22Rv1 (cell line): ENCODE results near the gene EGFR.

Experiments
- H3K27ac ChIP-seq: fragments of 450-650 bp; 2 replicates; pipeline ENCODE4 v1.5.1; 2017
- CTCF ChIP-seq: fragments of 450-650 bp; IDR thresholded peaks from 2 replicates; pipeline ENCODE4 v1.5.1; 2017; ENCODE audit warnings: mild to moderate bottlenecking
- ZFX ChIP-seq: fragments of 450-650 bp; IDR thresholded peaks from 2 replicates; pipeline ENCODE4 v1.6.1; 2017; ENCODE audit warnings: antibody characterized with exemption, borderline replicate concordance

Gene EGFR

GRCh38 chr7:55063633-55064032 lies 44.8 kb downstream of the EGFR start:
- TF ChIP-seq ZFX (no peak), CTCF (no peak)
- no peak overlapping the region for H3K27ac ChIP-seq

GRCh38 chr7:55065079-55065478 lies 46.3 kb downstream of the EGFR start:
- TF ChIP-seq CTCF (no peak), ZFX (no peak)
- H3K27ac ChIP-seq, result no peak overlapping the region

GRCh38 chr7:55065511-55066229 lies 46.9 kb downstream of the EGFR start:
- no peak overlapping the region for H3K27ac ChIP-seq
- TF ChIP-seq ZFX, result no peak
- no peak for TF ChIP-seq CTCF

- TF ChIP-seq ZFX (no peak), CTCF (no peak)
- no peak overlapping the region for H3K27ac ChIP-seq
Measured at GRCh38 chr7:55066524-55066923, 47.7 kb downstream of the EGFR start.

- TF ChIP-seq CTCF (no peak), ZFX (no peak)
- no peak overlapping the region for H3K27ac ChIP-seq
Measured at GRCh38 chr7:55066938-55067337, 48.1 kb downstream of the EGFR start.

GRCh38 chr7:55067748-55068147 lies 48.9 kb downstream of the EGFR start:
- TF ChIP-seq CTCF (no peak), ZFX (no peak)

GRCh38 chr7:55069271-55069792 lies 50.5 kb downstream of the EGFR start:
- no peak for TF ChIP-seq CTCF
- TF ChIP-seq ZFX, result no peak
- H3K27ac ChIP-seq, result no peak overlapping the region

More at GRCh38 chr7:55067748-55068147, 48.9 kb downstream of the EGFR start:
- H3K27ac ChIP-seq, result no peak overlapping the region
